BLaER1 treated with 17β-estradiol and CSF1 and Interleukin-3, amounts not matched to agents 10 nM and 100 nM (cell line): ENCODE measurements around the gene SLC4A8.

Experiments used
- H3K27ac ChIP-seq, 11 experiments: shearing (Covaris generic); formaldehyde crosslinking; 2 replicates each; pipeline ENCODE4 v1.8.1; 2022
- H3K27me3 ChIP-seq, 11 experiments: shearing (Covaris generic); formaldehyde crosslinking; 2 replicates each; pipeline ENCODE4 v1.8.1; 2022
- H3K36me3 ChIP-seq, 11 experiments: shearing (Covaris generic); formaldehyde crosslinking; 2 replicates each; pipeline ENCODE4 v1.8.1; 2022
- H3K4me1 ChIP-seq, 10 experiments: shearing (Covaris generic); formaldehyde crosslinking; 2 replicates each; pipeline ENCODE4 v1.8.1; 2022
- H3K4me2 ChIP-seq, 11 experiments: shearing (Covaris generic); formaldehyde crosslinking; 2 replicates each; pipeline ENCODE4 v1.8.1; 2022
- H3K4me3 ChIP-seq, 10 experiments: shearing (Covaris generic); formaldehyde crosslinking; 2 replicates each; pipeline ENCODE4 v1.8.1; 2022
- H3K9ac ChIP-seq, 11 experiments: shearing (Covaris generic); formaldehyde crosslinking; 2 replicates each; pipeline ENCODE4 v1.8.1; 2022
- H3K9me3 ChIP-seq, 11 experiments: shearing (Covaris generic); formaldehyde crosslinking; replicated peaks in 1 of 11; 2 replicates each; pipeline ENCODE4 v1.8.1; 2022
- H4K20me1 ChIP-seq, 11 experiments: shearing (Covaris generic); formaldehyde crosslinking; 2 replicates each; pipeline ENCODE4 v1.8.1; 2022
- Cebpa-rat ChIP-seq, 11 experiments: shearing (Covaris generic); IDR thresholded peaks; 2 replicates each; pipeline ENCODE4 v1.8.1; 2022

The SLC4A8 gene

DNA sequence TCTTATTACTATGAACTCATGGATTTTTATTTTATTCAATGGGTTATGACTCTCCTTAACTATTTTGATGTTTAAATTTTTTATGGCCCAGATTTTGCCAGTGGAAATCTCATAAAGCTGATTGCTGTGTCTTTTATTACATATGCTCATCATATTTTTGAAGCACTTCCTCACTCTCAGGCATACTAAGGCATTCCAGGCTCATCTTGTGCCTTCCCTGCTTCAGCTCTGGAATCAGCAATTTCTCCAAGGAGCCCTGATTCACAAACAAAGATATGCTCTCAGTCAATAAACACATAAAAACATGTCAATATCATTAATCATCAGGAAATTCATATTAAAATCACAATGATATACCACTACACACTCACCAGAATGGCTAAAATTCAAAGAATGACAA, 121.5 kb downstream of the SLC4A8 start:
- TF ChIP-seq Cebpa-rat (IDR thresholded peaks at IDR 0.05): no peak
- H3K36me3 ChIP-seq: no peaks in the 10 kb centered on the region
- no peak overlapping the region for H3K27ac ChIP-seq
- H3K9me3 ChIP-seq: peaks cover 0 to 13% (median 7%) of the 10 kb centered on the region in 11 experiments; a peak in 13 of 22 replicates
- H3K4me2 ChIP-seq: no peak overlapping the region
- H3K27me3 ChIP-seq: no peaks in the 10 kb centered on the region
- no peaks in the 10 kb centered on the region for H3K4me1 ChIP-seq
- H4K20me1 ChIP-seq: no peaks in the 10 kb centered on the region
- H3K9ac ChIP-seq: no peak overlapping the region
- no peak overlapping the region for H3K4me3 ChIP-seq

DNA sequence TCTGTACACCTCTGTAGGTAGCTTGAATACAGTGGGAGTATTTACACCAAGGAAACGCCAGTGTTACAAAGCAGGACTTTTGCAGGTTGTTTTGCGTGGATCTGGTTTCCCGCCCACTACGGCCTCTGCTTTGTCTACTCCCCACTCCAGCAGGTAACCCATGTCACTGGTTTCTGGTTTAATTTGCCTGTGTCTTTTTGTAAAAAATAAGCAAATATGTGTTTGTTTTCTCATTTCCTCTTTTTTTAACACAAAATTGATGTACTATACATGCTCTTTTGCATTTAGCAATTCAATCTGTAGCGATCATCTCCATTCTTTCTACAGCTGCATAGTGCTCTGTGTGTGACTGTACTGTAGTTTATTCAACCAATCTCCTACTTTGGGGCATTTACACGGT, 123.0 kb downstream of the SLC4A8 start:
- no peak overlapping the region for H3K4me2 ChIP-seq

GRCh38 chr12:51548241-51548640, 123.6 kb downstream of the SLC4A8 start:
- Histone ChIP-seq H3K27ac (no peak overlapping the region), H3K9me3 (peaks cover 5 to 13% (median 9%) of the 10 kb centered on the region in 11 experiments; a peak in 14 of 22 replicates), H3K4me1 (no peaks in the 10 kb centered on the region), H3K36me3 (no peaks in the 10 kb centered on the region), H3K4me3 (no peak overlapping the region), H4K20me1 (no peaks in the 10 kb centered on the region), H3K4me2 (no peak overlapping the region), H3K27me3 (no peaks in the 10 kb centered on the region), H3K9ac (no peak overlapping the region)
- TF ChIP-seq Cebpa-rat (IDR thresholded peaks at IDR 0.05): no peak

More for the DNA sequence above, 123.0 kb downstream of the SLC4A8 start:
- no peak for TF ChIP-seq Cebpa-rat (IDR thresholded peaks at IDR 0.05)
- no peaks in the 10 kb centered on the region for H3K27me3 ChIP-seq
- H3K9ac ChIP-seq: no peak overlapping the region
- H3K36me3 ChIP-seq: no peaks in the 10 kb centered on the region
- H3K27ac ChIP-seq: no peak overlapping the region
- no peaks in the 10 kb centered on the region for H4K20me1 ChIP-seq
- no peak overlapping the region for H3K4me3 ChIP-seq
- peaks cover 0 to 13% (median 7%) of the 10 kb centered on the region in 11 experiments; a peak in 13 of 22 replicates for H3K9me3 ChIP-seq
- no peaks in the 10 kb centered on the region for H3K4me1 ChIP-seq

- H4K20me1 ChIP-seq: no peaks in the 10 kb centered on the region
- peaks cover 7 to 19% (median 14%) of the 10 kb centered on the region in 11 experiments; a peak in 19 of 22 replicates for H3K9me3 ChIP-seq
- no peak overlapping the region for H3K27ac ChIP-seq
- H3K9ac ChIP-seq: no peak overlapping the region
- no peak for TF ChIP-seq Cebpa-rat (IDR thresholded peaks at IDR 0.05)
- no peaks in the 10 kb centered on the region for H3K4me1 ChIP-seq
- H3K4me2 ChIP-seq: no peak overlapping the region
- H3K36me3 ChIP-seq: no peaks in the 10 kb centered on the region
- no peak overlapping the region for H3K4me3 ChIP-seq
- H3K27me3 ChIP-seq: no peaks in the 10 kb centered on the region
Measured at GRCh38 chr12:51549637-51550036, 125.0 kb downstream of the SLC4A8 start.
